OCI-LY1 (cell line): ENCODE data around the gene GLYATL3.

Experiments
- H2AFZ ChIP-seq: fragments of 200-600 bp; sonication (generic), shearing (Covaris generic); 2 replicates; pipeline ENCODE4 v1.6.0; 2014; ENCODE audit warnings: antibody characterized with exemption, mild to moderate bottlenecking, low read length
- H3F3A ChIP-seq: fragments of 200-600 bp; sonication (generic), shearing (Covaris generic); 2 replicates; pipeline ENCODE4 v1.6.0; 2014; ENCODE audit warnings: mild to moderate bottlenecking, antibody characterized with exemption, low read length, moderate library complexity; ENCODE audit not compliant: insufficient read depth
- H3K27ac ChIP-seq: fragments of 200-600 bp; sonication (generic); 2 replicates; pipeline ENCODE4 v1.5.1; 2014; ENCODE audit warnings: low read length, mixed run types, mild to moderate bottlenecking, low read depth; ENCODE audit not compliant: poor library complexity, severe bottlenecking
- H3K27me3 ChIP-seq: fragments of 200-600 bp; sonication (generic); 2 replicates; pipeline ENCODE4 v1.6.0; 2014; ENCODE audit warnings: antibody characterized with exemption, mild to moderate bottlenecking, low read length, moderate library complexity; ENCODE audit not compliant: insufficient read depth
- H3K36me3 ChIP-seq: fragments of 200-600 bp; sonication (generic); 2 replicates; pipeline ENCODE4 v1.6.1; 2014; ENCODE audit warnings: mild to moderate bottlenecking, antibody characterized with exemption, low read length, moderate library complexity, mixed read lengths; ENCODE audit not compliant: insufficient read depth
- H3K4me1 ChIP-seq: fragments of 200-600 bp; sonication (generic); 2 replicates; pipeline ENCODE4 v1.5.1; 2014; ENCODE audit warnings: mild to moderate bottlenecking, low read length, moderate library complexity; ENCODE audit not compliant: insufficient read depth, severe bottlenecking
- H3K4me2 ChIP-seq: fragments of 200-600 bp; sonication (generic), shearing (Covaris generic); 2 replicates; pipeline ENCODE4 v1.6.1; 2014; ENCODE audit warnings: low read length
- H3K4me3 ChIP-seq: fragments of 200-600 bp; sonication (generic); 2 replicates; pipeline ENCODE4 v1.5.1; 2014; ENCODE audit warnings: low read length, low read depth, mild to moderate bottlenecking, mixed read lengths; ENCODE audit not compliant: poor library complexity, severe bottlenecking
- H3K79me2 ChIP-seq: fragments of 200-600 bp; shearing (Covaris generic); 2 replicates; pipeline ENCODE4 v1.6.1; 2016; ENCODE audit warnings: mixed run types, low read length, mixed read lengths; ENCODE audit not compliant: insufficient read depth
- H3K9ac ChIP-seq: fragments of 200-600 bp; sonication (generic), shearing (Covaris generic); 2 replicates; pipeline ENCODE4 v1.6.1; 2014; ENCODE audit warnings: mild to moderate bottlenecking, low read length, mixed read lengths
- H3K9me2 ChIP-seq: fragments of 200-600 bp; sonication (generic), shearing (Covaris generic); 2 replicates; pipeline ENCODE4 v1.6.1; 2014; ENCODE audit warnings: low read depth, mild to moderate bottlenecking, low read length, mixed read lengths
- H3K9me3 ChIP-seq: fragments of 200-600 bp; shearing (Covaris generic); 2 replicates; pipeline ENCODE4 v1.6.1; 2014; ENCODE audit warnings: low read length, mixed read lengths
- H4K20me1 ChIP-seq: fragments of 200-600 bp; sonication (generic), shearing (Covaris generic); 2 replicates; pipeline ENCODE4 v1.6.0; 2016; ENCODE audit warnings: mild to moderate bottlenecking, low read length; ENCODE audit not compliant: insufficient read depth
- CTCF ChIP-seq: fragments of 200-600 bp; sonication (generic), shearing (Covaris generic); IDR thresholded peaks from 2 replicates; pipeline ENCODE4 v1.5.1; 2017; ENCODE audit warnings: mild to moderate bottlenecking, antibody characterized with exemption, low read length, moderate library complexity, mixed read lengths
- EZH2 ChIP-seq: fragments of 200-600 bp; sonication (generic), shearing (Covaris generic); IDR thresholded peaks from 2 replicates; pipeline ENCODE4 v1.8.0; 2017; ENCODE audit warnings: borderline replicate concordance, mixed run types, mild to moderate bottlenecking, antibody characterized with exemption, low read length, moderate library complexity, mixed read lengths

The GLYATL3 gene

GRCh38 chr6:49553384-49553783 is 53.7 kb downstream of the GLYATL3 start:
- Histone ChIP-seq H3K9me2 (no peaks in the 10 kb centered on the region), H3K36me3 (no peaks in the 10 kb centered on the region), H3K9me3 (no peaks in the 10 kb centered on the region), H3K9ac (no peak overlapping the region), H3K4me3 (no peak overlapping the region), H3K27me3 (no peaks in the 10 kb centered on the region), H2AFZ (no peak overlapping the region), H3K27ac (no peak overlapping the region), H3K79me2 (no peaks in the 10 kb centered on the region), H3K4me2 (no peak overlapping the region), H3K4me1 (no peaks in the 10 kb centered on the region), H4K20me1 (no peaks in the 10 kb centered on the region), H3F3A (no peaks in the 10 kb centered on the region)
- TF ChIP-seq CTCF (no peak), EZH2 (no peak)

GRCh38 chr6:49555951-49556350 is 56.2 kb downstream of the GLYATL3 start:
- Histone ChIP-seq H3K27ac (no peak overlapping the region), H3K27me3 (no peaks in the 10 kb centered on the region), H3K9ac (no peak overlapping the region)

GRCh38 chr6:49556429-49556837 is 56.7 kb downstream of the GLYATL3 start:
- H3K27ac ChIP-seq: no peak overlapping the region
- H3K9ac ChIP-seq: no peak overlapping the region
- H4K20me1 ChIP-seq: no peaks in the 10 kb centered on the region
- H3F3A ChIP-seq: no peaks in the 10 kb centered on the region
- H3K9me2 ChIP-seq: no peaks in the 10 kb centered on the region
- H3K4me2 ChIP-seq: no peak overlapping the region
- no peaks in the 10 kb centered on the region for H3K27me3 ChIP-seq
- no peak overlapping the region for H3K4me3 ChIP-seq
- no peak for TF ChIP-seq CTCF
- TF ChIP-seq EZH2: no peak
- H3K4me1 ChIP-seq: no peaks in the 10 kb centered on the region
- H3K79me2 ChIP-seq: no peaks in the 10 kb centered on the region
- H2AFZ ChIP-seq: no peak overlapping the region
- no peaks in the 10 kb centered on the region for H3K9me3 ChIP-seq
- H3K36me3 ChIP-seq: no peaks in the 10 kb centered on the region

More at GRCh38 chr6:49555951-49556350, 56.2 kb downstream of the GLYATL3 start:
- Histone ChIP-seq H4K20me1 (no peaks in the 10 kb centered on the region), H3F3A (no peaks in the 10 kb centered on the region), H3K4me2 (no peak overlapping the region), H3K79me2 (no peaks in the 10 kb centered on the region), H3K36me3 (no peaks in the 10 kb centered on the region), H3K4me1 (no peaks in the 10 kb centered on the region), H3K4me3 (no peak overlapping the region), H3K9me3 (no peaks in the 10 kb centered on the region), H3K9me2 (no peaks in the 10 kb centered on the region), H2AFZ (no peak overlapping the region)
- TF ChIP-seq CTCF (no peak), EZH2 (no peak)
